ENCODE measurements around the gene MACROD1.

The MACROD1 gene

GRCh38 chr11:64023712-64024710 lies 141.9 kb downstream of the MACROD1 start:
- DNase-seq (ENCODE audit: extremely low read depth, low read depth): no peak
- no peak for TF ChIP-seq CTCF (IDR thresholded peaks at IDR 0.05; ENCODE audit: low read depth, low read length)

GRCh38 chr11:64022125-64022784 lies 143.7 kb downstream of the MACROD1 start:
- no peak for DNase-seq (ENCODE audit: extremely low read depth, low read depth)

GRCh38 chr11:64021757-64022093 lies 144.2 kb downstream of the MACROD1 start:
- DNase-seq (ENCODE audit: extremely low read depth, low read depth): no peak
- TF ChIP-seq CTCF (IDR thresholded peaks at IDR 0.05; ENCODE audit: low read depth, low read length): no peak

More at GRCh38 chr11:64022125-64022784, 143.7 kb downstream of the MACROD1 start:
- no peak for TF ChIP-seq CTCF (IDR thresholded peaks at IDR 0.05; ENCODE audit: low read depth, low read length)

- TF ChIP-seq CTCF (IDR thresholded peaks at IDR 0.05; ENCODE audit: low read depth, low read length): no peak
Measured at GRCh38 chr11:64020976-64021756, 144.7 kb downstream of the MACROD1 start.

GRCh38 chr11:64019106-64020037 lies 146.5 kb downstream of the MACROD1 start:
- no peak for DNase-seq (ENCODE audit: extremely low read depth, low read depth)
- TF ChIP-seq CTCF (IDR thresholded peaks at IDR 0.05; ENCODE audit: low read depth, low read length): no peak

More at GRCh38 chr11:64020976-64021756, 144.7 kb downstream of the MACROD1 start:
- no peak for DNase-seq (ENCODE audit: extremely low read depth, low read depth)

- no peak for TF ChIP-seq CTCF (IDR thresholded peaks at IDR 0.05; ENCODE audit: low read depth, low read length)
- no peak for DNase-seq (ENCODE audit: extremely low read depth, low read depth)
Measured at GRCh38 chr11:64018310-64018709, 147.6 kb downstream of the MACROD1 start.
